Esophagus squamous epithelium (tissue), 4 donors: ENCODE results near the gene TNIK.

ENCODE experiments used
- CTCF ChIP-seq, 6 experiments: fragments of 450-650 bp in 4 of 6; fragments of 200-600 bp in 2 of 6; sonication (generic) in 2 of 6; IDR thresholded peaks; one replicate each; pipeline ENCODE4 v1.5.1; 2016 to 2019; ENCODE audit warnings: antibody characterized with exemption in 6 of 6, mild to moderate bottlenecking in 4 of 6, moderate library complexity in 4 of 6
- POLR2A ChIP-seq, 4 donors: fragments of 450-650 bp; IDR thresholded peaks; one replicate each; pipeline ENCODE4 v1.6.1; 2017; ENCODE audit warnings: antibody characterized with exemption in 4 of 4, mild to moderate bottlenecking in 4 of 4, moderate library complexity in 3 of 4

- TF ChIP-seq CTCF (IDR thresholded peaks at IDR 0.05) (no peak), POLR2A (IDR thresholded peaks at IDR 0.05) (no peak)
These were observed 4.3 kb upstream of the TNIK start for GRCh38 chr3:171464462-171464861.
